ENCODE data around the gene BTN1A1.

The BTN1A1 gene

DNA sequence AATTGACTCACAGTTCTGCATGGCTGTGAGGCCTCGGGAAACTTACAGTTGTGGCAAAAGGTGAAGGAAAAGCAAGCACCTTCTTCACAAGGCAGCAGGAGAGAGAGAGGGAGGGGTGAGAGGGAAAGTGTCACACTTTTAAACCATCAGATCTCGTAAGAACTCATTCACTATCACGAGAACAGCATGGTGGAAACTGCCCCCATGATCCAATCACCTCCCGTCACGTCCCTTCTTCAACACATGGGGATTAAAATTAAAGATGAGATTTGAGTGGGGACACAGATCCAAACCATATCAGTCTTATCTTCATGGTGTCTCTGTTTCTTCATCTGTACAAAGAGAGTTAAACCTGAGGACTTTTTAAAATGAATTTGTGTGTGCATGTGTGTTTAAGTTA, 13.7 kb upstream of the BTN1A1 start:
- Histone ChIP-seq H3K4me3 (ENCODE audit: low read length) (no peak overlapping the region), H3K4me2 (ENCODE audit: low read length) (no peak overlapping the region), H3F3A (ENCODE audit: control insufficient read depth, insufficient read depth) (no peaks in the 10 kb centered on the region), H4K20me1 (ENCODE audit: control insufficient read depth, insufficient read depth, low read depth, low read length) (no peaks in the 10 kb centered on the region), H3K27ac (ENCODE audit: low read depth, low read length) (no peak overlapping the region), H3K79me2 (ENCODE audit: control insufficient read depth, low read length) (no peaks in the 10 kb centered on the region), H3K9me3 (ENCODE audit: control insufficient read depth, insufficient read depth, low read length) (no peaks in the 10 kb centered on the region), H3K27me3 (ENCODE audit: control insufficient read depth, low read length) (no peaks in the 10 kb centered on the region), H3K4me1 (ENCODE audit: control insufficient read depth, low read length) (peaks cover 14% of the 10 kb centered on the region), H3K36me3 (ENCODE audit: control insufficient read depth, low read length) (no peaks in the 10 kb centered on the region), H3K9me2 (replicated peaks; ENCODE audit: control insufficient read depth, low read length) (no peaks in the 10 kb centered on the region)
- TF ChIP-seq CTCF (IDR thresholded peaks at IDR 0.05; ENCODE audit: low read depth, low read length, poor library complexity, severe bottlenecking) (no peak), EZH2phosphoT487 (IDR thresholded peaks at IDR 0.05; ENCODE audit: borderline replicate concordance, low read length) (no peak)

DNA sequence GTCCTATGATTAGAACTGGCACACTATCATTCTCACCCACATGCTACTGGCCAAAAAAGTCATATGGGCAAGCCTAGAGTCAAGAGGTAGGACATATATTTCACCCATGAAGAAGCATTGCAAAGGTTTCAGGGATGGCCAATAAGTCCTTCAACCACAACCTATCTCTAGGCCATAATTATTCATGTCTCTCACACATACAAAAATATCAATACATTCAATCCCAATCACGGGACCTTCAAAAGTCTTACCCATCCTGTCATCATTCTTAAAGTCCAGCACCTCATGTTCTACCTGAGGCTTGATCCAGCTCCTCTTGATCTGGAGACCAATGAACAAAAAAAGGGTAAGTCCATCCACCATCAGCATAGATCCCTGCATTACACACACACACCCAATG, 12.6 kb upstream of the BTN1A1 start:
- H3K36me3 ChIP-seq (ENCODE audit: control insufficient read depth, low read length) = no peaks in the 10 kb centered on the region
- H3K9me3 ChIP-seq (ENCODE audit: control insufficient read depth, insufficient read depth, low read length) = no peaks in the 10 kb centered on the region
- no peak overlapping the region for H3K4me3 ChIP-seq (ENCODE audit: low read length)
- no peak overlapping the region for H3K4me2 ChIP-seq (ENCODE audit: low read length)
- no peak overlapping the region for H3K27ac ChIP-seq (ENCODE audit: low read depth, low read length)
- no peak for TF ChIP-seq CTCF (IDR thresholded peaks at IDR 0.05; ENCODE audit: low read depth, low read length, poor library complexity, severe bottlenecking)
- TF ChIP-seq EZH2phosphoT487 (IDR thresholded peaks at IDR 0.05; ENCODE audit: borderline replicate concordance, low read length) = no peak
- H4K20me1 ChIP-seq (ENCODE audit: control insufficient read depth, insufficient read depth, low read depth, low read length) = no peaks in the 10 kb centered on the region
- no peaks in the 10 kb centered on the region for H3K27me3 ChIP-seq (ENCODE audit: control insufficient read depth, low read length)
- H3F3A ChIP-seq (ENCODE audit: control insufficient read depth, insufficient read depth) = no peaks in the 10 kb centered on the region
- H3K4me1 ChIP-seq (ENCODE audit: control insufficient read depth, low read length) = peaks cover 14% of the 10 kb centered on the region
- no peaks in the 10 kb centered on the region for H3K9me2 ChIP-seq (replicated peaks; ENCODE audit: control insufficient read depth, low read length)
- no peaks in the 10 kb centered on the region for H3K79me2 ChIP-seq (ENCODE audit: control insufficient read depth, low read length)

DNA sequence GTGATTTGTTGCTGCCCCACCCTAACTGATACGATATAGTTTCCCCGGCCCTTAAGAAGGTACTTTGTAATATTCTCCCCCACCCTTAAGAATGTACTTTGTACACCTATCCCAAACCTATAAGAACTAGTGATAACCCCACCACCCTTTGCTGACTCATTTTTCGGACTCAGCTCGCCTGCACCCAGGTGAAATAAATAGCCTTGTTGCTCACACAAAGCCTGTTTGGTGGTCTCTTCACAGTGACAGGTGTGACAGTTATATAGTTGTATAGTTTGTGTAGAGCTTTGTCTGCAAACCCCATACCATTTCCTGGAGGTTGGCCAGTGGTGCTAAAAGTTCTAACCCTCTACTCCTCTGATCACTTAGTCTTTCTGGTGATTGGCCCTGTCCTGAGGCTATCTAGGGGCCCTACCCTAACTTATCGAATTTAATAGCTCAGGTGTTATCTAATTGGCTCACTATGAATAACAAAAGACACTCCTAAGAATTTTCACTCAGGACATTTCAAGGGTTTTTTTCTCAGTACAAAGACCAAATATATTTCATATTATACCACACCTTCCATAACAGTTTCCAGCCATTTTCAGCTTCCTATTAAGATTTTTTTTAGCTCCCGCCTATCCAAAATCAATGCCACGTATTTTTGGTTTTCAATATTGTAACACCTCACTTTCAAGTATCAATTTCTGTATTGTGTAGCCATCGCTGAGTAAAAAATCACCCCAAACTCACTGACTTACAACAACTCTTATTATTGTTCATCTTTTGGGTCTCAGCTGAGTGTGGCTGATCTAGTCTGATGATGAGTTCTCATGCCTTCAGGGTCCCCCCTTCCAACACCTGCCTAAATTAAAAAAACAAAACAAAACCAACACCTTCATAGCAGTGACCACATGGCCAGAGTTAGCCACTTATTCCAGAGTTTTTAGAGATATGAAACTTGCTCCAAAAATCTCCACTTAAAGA, 9.8 kb upstream of the BTN1A1 start:
- Histone ChIP-seq H3F3A (ENCODE audit: control insufficient read depth, insufficient read depth) (no peaks in the 10 kb centered on the region), H4K20me1 (ENCODE audit: control insufficient read depth, insufficient read depth, low read depth, low read length) (no peaks in the 10 kb centered on the region), H3K79me2 (ENCODE audit: control insufficient read depth, low read length) (no peaks in the 10 kb centered on the region), H3K9me2 (replicated peaks; ENCODE audit: control insufficient read depth, low read length) (no peaks in the 10 kb centered on the region), H3K27me3 (ENCODE audit: control insufficient read depth, low read length) (no peaks in the 10 kb centered on the region), H3K9me3 (ENCODE audit: control insufficient read depth, insufficient read depth, low read length) (no peaks in the 10 kb centered on the region), H3K27ac (ENCODE audit: low read depth, low read length) (no peak overlapping the region), H3K4me1 (ENCODE audit: control insufficient read depth, low read length) (peaks cover 5% of the 10 kb centered on the region), H3K4me2 (ENCODE audit: low read length) (no peak overlapping the region), H3K36me3 (ENCODE audit: control insufficient read depth, low read length) (no peaks in the 10 kb centered on the region), H3K4me3 (ENCODE audit: low read length) (no peak overlapping the region)
- TF ChIP-seq CTCF (IDR thresholded peaks at IDR 0.05; ENCODE audit: low read depth, low read length, poor library complexity, severe bottlenecking) (no peak), EZH2phosphoT487 (IDR thresholded peaks at IDR 0.05; ENCODE audit: borderline replicate concordance, low read length) (no peak)

Measured in DOHH2 (cell line).